ENCODE results near the gene BTBD6.

- TF ChIP-seq CTCF (conservative IDR thresholded peaks at IDR 0.05 in 1 of 2, IDR thresholded peaks at IDR 0.05 in 1 of 2; ENCODE audit: low read depth in 1 of 2, low read length in 2 of 2) (no peak), EZH2 (IDR thresholded peaks at IDR 0.05; ENCODE audit: low read length, missing control alignments) (no peak)
These were observed 35.0 kb upstream of the BTBD6 start for GRCh38 chr14:105213361-105213760.
